AG09319 (cell line): Measurements from ENCODE around the gene TNFSF4.

Source experiments
- DNase-seq: peaks from one replicate; pipeline ENCODE4 v3.0.0-alpha.2; 2010; ENCODE audit warnings: low read depth; ENCODE audit errors: extremely low read depth
- TF ChIP-seq, protein P1 (sequence below): IDR thresholded peaks from 2 replicates; pipeline ENCODE4 v1.5.1; 2011; ENCODE audit warnings: low read depth, mild to moderate bottlenecking, inconsistent platforms, low read length, moderate library complexity

TNFSF4 gene

DNA sequence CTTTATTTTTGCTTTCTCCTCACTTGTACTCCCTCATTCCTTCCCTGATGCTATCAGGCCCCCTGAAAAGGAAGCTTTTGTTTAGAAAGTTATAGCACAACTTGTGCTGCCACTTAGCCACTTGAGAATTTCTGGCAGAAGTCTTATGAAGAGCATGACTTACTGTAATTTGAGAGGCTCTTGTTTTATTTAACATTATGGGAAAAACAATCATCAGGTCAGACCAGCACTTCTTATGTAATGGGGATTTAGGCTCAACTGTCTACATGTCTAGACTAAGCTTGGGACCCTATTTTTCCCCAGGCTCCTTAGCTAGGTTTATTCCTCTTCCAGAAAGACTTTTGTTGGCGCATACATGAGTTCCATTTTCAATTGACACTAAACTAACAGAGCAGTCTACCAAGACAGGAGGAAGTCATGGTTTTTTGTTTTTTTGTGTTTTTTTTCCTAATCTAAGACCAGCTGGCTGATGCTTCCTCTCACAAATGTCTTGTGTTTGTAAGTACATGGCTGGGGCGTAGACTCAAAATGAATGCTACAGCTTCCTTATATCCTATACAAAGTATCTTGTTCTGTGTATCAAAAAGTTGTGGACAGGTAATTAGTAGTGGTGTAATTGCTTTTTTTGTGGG, 31.5 kb downstream of the TNFSF4 start:
- TF ChIP-seq, protein P1, sequence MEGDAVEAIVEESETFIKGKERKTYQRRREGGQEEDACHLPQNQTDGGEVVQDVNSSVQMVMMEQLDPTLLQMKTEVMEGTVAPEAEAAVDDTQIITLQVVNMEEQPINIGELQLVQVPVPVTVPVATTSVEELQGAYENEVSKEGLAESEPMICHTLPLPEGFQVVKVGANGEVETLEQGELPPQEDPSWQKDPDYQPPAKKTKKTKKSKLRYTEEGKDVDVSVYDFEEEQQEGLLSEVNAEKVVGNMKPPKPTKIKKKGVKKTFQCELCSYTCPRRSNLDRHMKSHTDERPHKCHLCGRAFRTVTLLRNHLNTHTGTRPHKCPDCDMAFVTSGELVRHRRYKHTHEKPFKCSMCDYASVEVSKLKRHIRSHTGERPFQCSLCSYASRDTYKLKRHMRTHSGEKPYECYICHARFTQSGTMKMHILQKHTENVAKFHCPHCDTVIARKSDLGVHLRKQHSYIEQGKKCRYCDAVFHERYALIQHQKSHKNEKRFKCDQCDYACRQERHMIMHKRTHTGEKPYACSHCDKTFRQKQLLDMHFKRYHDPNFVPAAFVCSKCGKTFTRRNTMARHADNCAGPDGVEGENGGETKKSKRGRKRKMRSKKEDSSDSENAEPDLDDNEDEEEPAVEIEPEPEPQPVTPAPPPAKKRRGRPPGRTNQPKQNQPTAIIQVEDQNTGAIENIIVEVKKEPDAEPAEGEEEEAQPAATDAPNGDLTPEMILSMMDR: no peak
- DNase-seq: no peak

DNA sequence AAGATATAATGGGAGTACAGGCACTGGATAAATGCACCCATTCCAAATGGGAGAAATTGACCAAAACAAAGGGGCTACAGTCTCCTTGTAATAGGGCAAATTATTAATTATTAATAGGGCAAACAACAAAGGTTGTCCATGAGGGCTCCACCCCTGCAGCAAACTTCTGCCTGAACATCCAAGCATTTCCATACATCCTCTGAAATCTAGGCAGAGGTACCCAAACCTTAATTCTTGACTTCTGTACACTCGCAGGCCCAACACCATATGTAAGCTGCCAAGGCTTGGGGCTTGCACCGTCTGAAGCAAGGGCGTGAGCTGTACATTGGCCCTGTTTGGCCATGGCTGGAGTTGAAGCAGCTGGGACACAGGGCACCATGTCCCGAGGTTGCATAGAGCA, 33.7 kb downstream of the TNFSF4 start:
- no peak for DNase-seq
- TF ChIP-seq, protein P1: no peak

DNA sequence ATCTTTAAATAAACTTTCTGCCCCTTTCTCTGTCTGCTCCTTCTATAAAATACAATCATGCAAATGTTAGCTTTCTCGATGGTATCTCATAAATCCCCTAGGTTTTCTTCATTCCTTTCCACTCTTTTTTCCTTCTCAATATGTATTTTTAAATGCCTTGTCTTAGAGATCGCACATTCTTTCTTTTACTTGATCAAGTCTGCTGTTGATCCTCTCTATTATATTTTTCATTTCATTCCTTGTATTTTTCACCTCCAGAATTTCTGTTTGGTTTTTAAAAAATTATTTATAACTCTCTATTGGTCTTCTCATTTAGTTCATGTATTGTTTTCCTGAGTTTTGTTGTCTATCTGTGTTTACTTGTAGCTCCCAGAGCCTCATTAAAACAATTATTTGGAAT, 36.0 kb downstream of the TNFSF4 start:
- TF ChIP-seq, protein P1: no peak
- no peak for DNase-seq

DNA sequence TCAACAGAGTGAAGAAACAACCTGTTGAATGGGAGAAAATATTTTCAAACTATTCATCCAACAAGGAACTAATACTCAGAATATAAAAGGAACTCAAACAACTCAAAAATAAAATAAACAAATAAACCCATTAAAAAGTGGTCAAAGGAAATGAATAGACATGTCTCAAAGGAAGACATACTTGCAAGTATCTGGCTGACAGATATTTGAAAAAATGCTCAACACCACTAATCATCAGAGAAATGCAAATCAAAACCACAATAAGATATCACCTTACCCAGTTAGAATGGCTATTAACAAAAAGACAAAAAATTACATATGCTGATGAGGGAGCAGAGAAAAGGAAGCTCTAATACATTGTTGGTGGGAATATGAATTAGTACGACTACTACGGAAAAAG, 38.2 kb downstream of the TNFSF4 start:
- TF ChIP-seq, protein P1: no peak
- no peak for DNase-seq

DNA sequence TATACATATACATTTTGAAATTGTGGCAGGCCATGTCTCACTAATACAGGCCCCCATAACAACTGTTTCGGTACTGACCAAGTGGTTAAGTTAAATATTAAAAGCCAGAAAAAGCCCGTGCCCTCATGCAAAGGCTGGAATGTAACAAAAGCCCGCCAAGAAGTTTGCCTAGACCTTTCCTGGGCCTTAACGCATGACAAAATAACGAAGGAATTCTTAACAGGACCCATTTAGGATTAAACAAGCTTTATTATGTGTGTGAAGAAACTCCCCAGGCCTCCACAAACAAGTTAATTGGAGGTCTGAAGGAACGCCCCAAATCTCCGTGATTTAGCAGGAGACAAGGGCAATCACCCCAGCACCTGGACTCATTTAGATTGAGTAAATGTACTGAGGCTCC, 42.4 kb downstream of the TNFSF4 start:
- DNase-seq: no peak
- TF ChIP-seq, protein P1: no peak

DNA sequence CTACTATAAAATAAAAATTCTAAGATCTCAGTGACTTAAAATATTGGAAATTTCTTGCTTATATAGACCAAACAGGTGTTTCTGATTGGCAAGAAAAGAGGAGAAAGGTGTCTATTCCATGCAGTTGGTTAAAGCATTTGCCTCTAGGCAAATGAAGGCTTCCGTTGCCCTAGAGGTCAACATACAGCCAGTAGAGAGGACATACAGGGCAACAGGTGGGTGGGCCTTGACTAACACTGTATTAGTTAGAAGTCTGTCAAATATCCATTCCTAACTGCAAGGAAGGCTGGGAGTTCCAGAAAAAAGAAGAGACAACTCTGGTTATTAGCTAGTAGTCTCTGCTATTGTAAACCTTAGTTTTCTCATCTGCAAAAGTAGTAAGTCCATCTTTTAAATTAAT, 43.0 kb downstream of the TNFSF4 start:
- no peak for DNase-seq
- TF ChIP-seq, protein P1: no peak

DNA sequence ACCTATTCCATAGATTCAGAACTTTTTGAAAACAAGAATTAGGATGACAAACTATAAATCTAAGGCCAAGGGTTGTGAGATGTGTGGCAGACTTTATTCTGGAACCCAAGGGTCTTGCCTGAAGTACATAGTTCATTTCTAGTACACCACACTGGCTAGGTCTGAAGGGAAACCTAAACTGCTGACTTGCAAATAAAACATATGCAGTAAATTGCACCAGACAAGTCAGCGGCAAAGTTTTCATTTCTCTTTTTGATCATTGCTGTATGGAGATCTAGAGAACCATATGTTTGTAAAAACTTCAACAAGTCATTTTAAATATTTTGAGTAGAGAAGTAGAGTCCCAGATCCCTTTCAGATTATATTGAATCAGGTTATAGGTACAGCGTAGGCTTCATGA, 43.9 kb downstream of the TNFSF4 start:
- TF ChIP-seq, protein P1: no peak
- DNase-seq: no peak
